Measurements from ENCODE around the gene CADM2.

CADM2 gene

GRCh38 chr3:84983490-84983889 lies 24.7 kb downstream of the CADM2 start:
- no peak for DNase-seq (ENCODE audit: low read depth in 4 of 4, low spot score in 1 of 4)

GRCh38 chr3:84984429-84984828 lies 25.6 kb downstream of the CADM2 start:
- DNase-seq (ENCODE audit: low read depth in 4 of 4, low spot score in 1 of 4): no peak

- DNase-seq (ENCODE audit: low read depth in 4 of 4, low spot score in 1 of 4): no peak
Measured at GRCh38 chr3:84985795-84986194, 27.0 kb downstream of the CADM2 start.

GRCh38 chr3:84987706-84988504 lies 29.1 kb downstream of the CADM2 start:
- no peak for DNase-seq (ENCODE audit: low read depth in 4 of 4, low spot score in 1 of 4)

GRCh38 chr3:84989102-84989501 lies 30.3 kb downstream of the CADM2 start:
- no peak for DNase-seq (ENCODE audit: low read depth in 4 of 4, low spot score in 1 of 4)

- DNase-seq (ENCODE audit: low read depth in 4 of 4, low spot score in 1 of 4): no peak
Measured at GRCh38 chr3:84991422-84991900, 32.7 kb downstream of the CADM2 start.

- no peak for DNase-seq (ENCODE audit: low read depth in 4 of 4, low spot score in 1 of 4)
Measured at GRCh38 chr3:84993956-84994355, 35.2 kb downstream of the CADM2 start.

GRCh38 chr3:84998545-84998944 lies 39.8 kb downstream of the CADM2 start:
- DNase-seq (ENCODE audit: low read depth in 4 of 4, low spot score in 1 of 4): no peak

GRCh38 chr3:85003479-85003878 lies 44.7 kb downstream of the CADM2 start:
- DNase-seq (ENCODE audit: low read depth in 4 of 4, low spot score in 1 of 4): no peak

- DNase-seq (ENCODE audit: low read depth in 4 of 4, low spot score in 1 of 4): no peak
Measured at GRCh38 chr3:85004147-85004546, 45.4 kb downstream of the CADM2 start.

- no peak for DNase-seq (ENCODE audit: low read depth in 4 of 4, low spot score in 1 of 4)
Measured at GRCh38 chr3:85005946-85006345, 47.2 kb downstream of the CADM2 start.

GRCh38 chr3:85007195-85008094 lies 48.7 kb downstream of the CADM2 start:
- DNase-seq (ENCODE audit: low read depth in 4 of 4, low spot score in 1 of 4): no peak

GRCh38 chr3:85020828-85021227 lies 62.0 kb downstream of the CADM2 start:
- no peak for DNase-seq (ENCODE audit: low read depth in 4 of 4, low spot score in 1 of 4)

- no peak for DNase-seq (ENCODE audit: low read depth in 4 of 4, low spot score in 1 of 4)
Measured at GRCh38 chr3:85030052-85030451, 71.3 kb downstream of the CADM2 start.

- no peak for DNase-seq (ENCODE audit: low read depth in 4 of 4, low spot score in 1 of 4)
Measured at GRCh38 chr3:85037203-85037602, 78.4 kb downstream of the CADM2 start.

GRCh38 chr3:85041001-85041400 lies 82.2 kb downstream of the CADM2 start:
- no peak for DNase-seq (ENCODE audit: low read depth in 4 of 4, low spot score in 1 of 4)

- no peak for DNase-seq (ENCODE audit: low read depth in 4 of 4, low spot score in 1 of 4)
Measured at GRCh38 chr3:85041562-85042055, 82.8 kb downstream of the CADM2 start.

- no peak for DNase-seq (ENCODE audit: low read depth in 4 of 4, low spot score in 1 of 4)
Measured at GRCh38 chr3:85050821-85051220, 92.0 kb downstream of the CADM2 start.

GRCh38 chr3:85051786-85052185 lies 93.0 kb downstream of the CADM2 start:
- DNase-seq (ENCODE audit: low read depth in 4 of 4, low spot score in 1 of 4): no peak

- no peak for DNase-seq (ENCODE audit: low read depth in 4 of 4, low spot score in 1 of 4)
Measured at GRCh38 chr3:85053626-85054025, 94.8 kb downstream of the CADM2 start.

- no peak for DNase-seq (ENCODE audit: low read depth in 4 of 4, low spot score in 1 of 4)
Measured at GRCh38 chr3:85054579-85054978, 95.8 kb downstream of the CADM2 start.

- DNase-seq (ENCODE audit: low read depth in 4 of 4, low spot score in 1 of 4): no peak
Measured at GRCh38 chr3:85068911-85069310, 110.1 kb downstream of the CADM2 start.

Data from stimulated activated CD4-positive, alpha-beta T cell treated with anti-CD3 and anti-CD28 coated beads, Interleukin-1b, Interleukin-23, amount 100 ng/mL, for 24 hours (primary cell).